Stimulated activated CD8-positive, alpha-beta memory T cell treated with anti-CD3 and anti-CD28 coated beads, Interleukin-7, amount 100 ng/mL, for 4 hours (primary cell): ENCODE measurements around the gene PHF12.
"Not testable (repeated sequence)": the region's sequence is repeated elsewhere in the genome, so short reads cannot be mapped to it uniquely, and the experiment has no call there.

Experiments used
- DNase-seq, 2 donors: peaks; one replicate each; pipeline ENCODE4 v3.0.0-alpha.2; 2020; ENCODE audit warnings: low read depth in 2 of 2

PHF12 gene

GRCh38 chr17:28934508-28934907 is 16.8 kb downstream of the PHF12 start:
- not testable (repeated sequence) for DNase-seq

DNA sequence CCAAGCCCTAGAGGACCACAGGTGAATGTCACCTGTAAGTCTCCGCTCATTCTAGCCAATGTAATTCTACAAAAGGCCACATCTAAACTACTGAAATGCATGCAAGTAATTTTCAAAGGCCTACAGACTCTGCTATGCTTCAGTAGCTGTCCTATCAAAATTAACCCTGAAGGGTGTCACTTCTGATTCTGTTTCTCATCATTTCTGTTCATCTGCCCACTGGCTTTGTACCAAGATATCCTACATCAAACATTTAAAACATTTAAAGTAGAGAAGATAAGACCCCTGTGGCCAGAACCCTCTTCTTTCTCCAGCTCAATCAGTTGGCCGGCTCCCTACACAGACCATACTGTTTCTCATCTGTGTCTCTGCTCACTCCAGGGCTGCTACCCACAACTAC is 21.5 kb downstream of the PHF12 start:
- no peak for DNase-seq

DNA sequence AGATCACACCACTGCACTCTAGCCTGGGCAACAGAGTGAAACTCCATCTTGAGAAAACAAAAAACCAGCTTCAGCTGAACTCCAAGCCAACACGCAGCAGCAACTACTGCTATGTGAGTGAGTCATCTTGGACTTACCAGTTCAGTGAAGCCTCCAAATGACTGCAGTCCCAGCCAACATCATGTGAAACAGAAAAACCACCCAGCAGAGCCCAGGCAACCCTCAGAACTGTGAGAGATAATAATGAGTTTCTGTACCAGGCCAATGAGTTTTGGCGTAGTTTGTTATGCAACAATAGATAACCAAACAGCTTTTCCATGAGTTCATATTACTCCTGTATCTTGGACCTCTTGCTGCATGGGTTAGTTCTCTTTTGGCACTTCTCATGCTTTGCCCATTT is 23.3 kb downstream of the PHF12 start:
- no peak for DNase-seq

DNA sequence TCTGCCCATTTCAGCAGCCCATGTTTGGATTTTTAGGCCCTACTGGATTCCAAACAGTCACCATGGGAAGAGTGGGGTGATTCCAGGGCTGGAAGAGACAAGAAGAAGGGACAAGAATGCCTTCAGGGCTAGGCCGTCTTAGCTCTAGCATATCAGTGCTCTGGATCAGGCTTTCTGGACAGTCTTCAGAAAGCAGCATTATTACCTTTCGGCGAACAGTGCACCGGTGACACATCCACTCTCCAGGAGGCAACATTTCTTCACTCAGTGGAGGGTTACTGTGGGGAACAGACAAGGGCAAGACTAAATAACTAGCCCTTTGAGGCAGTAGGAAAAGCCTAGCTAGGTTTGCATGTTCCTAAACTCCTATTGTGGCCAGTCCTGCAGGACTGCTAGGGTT is 24.5 kb downstream of the PHF12 start:
- no peak for DNase-seq

DNA sequence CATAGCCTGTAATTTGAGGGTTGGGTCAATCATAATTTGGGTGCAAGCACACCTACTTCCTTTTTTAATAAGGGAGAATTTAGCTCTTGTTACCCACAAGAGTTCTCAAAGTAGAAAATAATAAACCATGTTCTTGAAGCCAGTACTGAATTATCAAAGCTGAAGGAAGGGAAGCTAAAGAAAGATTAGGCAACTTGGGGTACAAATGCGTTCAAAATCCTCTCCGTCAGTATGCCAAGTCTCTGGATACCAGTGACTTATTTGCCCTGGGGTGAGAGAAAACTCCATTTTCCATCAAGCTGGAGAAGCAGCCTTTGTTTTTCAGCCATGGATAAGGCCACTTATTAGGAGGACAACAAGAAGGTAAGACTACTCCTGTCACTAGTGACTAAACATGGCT is 25.0 kb downstream of the PHF12 start:
- DNase-seq, result no peak

DNA sequence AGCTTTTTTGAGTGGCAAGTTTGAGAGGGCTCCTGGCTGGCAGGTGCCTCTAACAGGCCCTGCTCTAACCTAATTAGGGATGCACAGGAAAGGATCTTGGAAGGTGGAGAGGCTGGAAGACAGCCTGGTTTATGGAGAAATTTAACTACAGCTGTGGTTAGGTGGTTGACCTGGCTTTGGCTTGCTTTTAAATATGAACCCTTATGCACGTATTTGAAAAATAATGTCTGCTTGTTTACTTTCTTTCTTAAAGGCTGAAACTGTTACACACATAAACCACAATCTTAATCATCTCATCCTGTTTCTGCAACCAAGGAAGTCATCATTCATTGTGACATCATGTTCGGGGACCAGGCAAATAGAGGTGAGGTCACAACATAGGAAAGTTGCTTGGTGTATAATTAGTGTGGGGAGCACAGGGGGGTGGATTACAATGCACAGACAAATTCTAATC is 25.4 kb downstream of the PHF12 start:
- peak in 1 of 2 donors; percentile 22 for DNase-seq

- no peak for DNase-seq
Measured at GRCh38 chr17:28920201-28920600, 31.1 kb downstream of the PHF12 start.

- DNase-seq, result no peak
Measured at GRCh38 chr17:28918295-28918694, 33.0 kb downstream of the PHF12 start.

DNA sequence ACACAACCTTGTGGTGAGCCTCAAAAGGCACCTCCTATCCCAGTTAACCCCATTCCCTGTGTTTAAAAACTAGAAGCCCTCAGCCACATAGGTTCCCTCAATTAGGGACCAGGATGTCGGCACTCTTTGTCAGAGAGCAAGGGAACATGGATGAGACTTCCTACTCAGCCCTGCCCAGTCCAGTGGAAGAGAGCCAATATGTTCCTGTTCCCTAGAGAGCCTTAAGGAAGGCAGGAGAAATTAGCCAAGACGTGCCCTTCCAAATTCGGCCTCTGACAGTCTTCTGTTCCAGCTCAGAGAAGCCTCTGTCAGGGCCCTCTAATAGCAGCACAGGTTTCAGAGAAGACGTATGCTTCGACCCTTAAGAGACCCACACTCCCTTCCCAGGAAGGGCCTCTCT is 33.9 kb downstream of the PHF12 start:
- DNase-seq, result no peak

DNA sequence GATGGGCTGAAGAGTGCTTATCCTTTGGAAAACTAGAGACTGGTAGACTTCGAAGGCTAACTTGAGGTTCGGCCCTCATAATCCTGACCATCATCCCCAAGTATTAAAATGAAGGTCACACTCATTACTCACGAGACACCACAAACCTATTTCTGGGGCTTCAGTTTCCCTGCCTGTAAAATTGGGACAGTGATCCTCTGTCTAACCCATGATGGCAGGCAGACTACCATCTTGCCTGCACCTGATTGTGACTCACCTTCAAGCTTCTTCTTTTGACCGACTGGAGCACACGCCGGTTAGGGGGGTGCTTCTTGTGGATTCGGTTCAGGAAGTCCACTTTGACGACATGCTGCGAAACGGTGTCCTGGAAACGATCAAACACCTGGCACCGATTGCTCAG is 34.3 kb downstream of the PHF12 start:
- DNase-seq, result no peak

- no peak for DNase-seq
Measured at GRCh38 chr17:28916302-28916934, 34.9 kb downstream of the PHF12 start.

GRCh38 chr17:28912938-28913333 is 38.4 kb downstream of the PHF12 start:
- no peak for DNase-seq

DNA sequence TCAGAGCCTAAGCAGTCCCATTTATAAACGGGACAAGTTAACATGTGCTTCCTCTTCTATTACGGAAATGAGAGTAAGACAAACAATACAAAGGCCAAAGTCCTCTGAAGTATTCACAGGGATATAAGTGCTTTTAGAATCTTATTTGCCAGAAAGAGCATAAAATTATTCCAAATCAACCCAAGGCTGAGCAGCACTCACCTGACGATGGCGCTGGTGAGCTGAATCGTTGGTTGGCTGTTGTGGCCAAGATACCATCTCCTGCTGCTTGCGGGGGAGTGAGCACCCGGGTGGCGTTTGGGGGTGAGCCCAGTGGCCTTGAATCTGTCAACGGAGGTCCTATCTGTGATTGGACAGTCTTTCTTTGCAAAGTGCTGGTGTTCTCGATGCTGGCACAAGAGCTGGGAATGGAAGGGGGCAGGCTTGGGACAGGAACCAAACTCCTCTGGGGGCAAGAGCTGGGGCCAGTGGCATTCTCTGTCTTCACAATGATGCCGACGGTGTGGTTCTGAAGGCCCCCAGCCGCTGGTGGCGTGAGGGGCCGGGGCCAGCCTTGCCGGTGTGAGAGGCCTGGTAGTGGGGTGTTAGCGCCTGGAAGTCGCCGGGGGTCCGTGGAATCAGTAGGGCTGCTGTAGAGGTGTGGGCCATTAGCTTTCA is 38.9 kb downstream of the PHF12 start:
- no peak for DNase-seq

GRCh38 chr17:28911411-28912045 is 39.8 kb downstream of the PHF12 start:
- DNase-seq, result no peak

DNA sequence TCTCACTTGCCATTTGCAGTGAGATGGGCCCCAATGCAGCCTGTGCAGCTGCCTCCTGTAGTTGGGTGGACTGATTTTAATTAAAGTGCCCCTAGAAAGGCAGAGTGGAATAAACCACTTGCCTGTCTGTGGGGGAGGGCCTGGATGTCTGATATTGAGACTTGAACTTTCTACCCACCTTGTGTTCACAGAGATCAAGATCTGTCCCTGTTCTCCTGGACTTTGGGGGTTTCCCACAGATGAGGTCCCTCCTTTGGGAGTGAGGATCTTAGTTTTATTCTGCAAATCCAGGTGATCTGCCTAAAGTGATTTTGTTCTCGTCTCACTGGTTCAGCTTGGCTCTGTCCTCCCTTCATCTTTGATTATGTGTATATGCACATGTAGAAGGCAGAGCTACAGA is 40.8 kb downstream of the PHF12 start:
- DNase-seq, result no peak

GRCh38 chr17:28908640-28909167 is 42.6 kb downstream of the PHF12 start:
- no peak for DNase-seq

- no peak for DNase-seq
Measured at GRCh38 chr17:28907709-28908475, 43.4 kb downstream of the PHF12 start.

- no peak for DNase-seq
Measured at GRCh38 chr17:28906706-28907438, 44.4 kb downstream of the PHF12 start.

DNA sequence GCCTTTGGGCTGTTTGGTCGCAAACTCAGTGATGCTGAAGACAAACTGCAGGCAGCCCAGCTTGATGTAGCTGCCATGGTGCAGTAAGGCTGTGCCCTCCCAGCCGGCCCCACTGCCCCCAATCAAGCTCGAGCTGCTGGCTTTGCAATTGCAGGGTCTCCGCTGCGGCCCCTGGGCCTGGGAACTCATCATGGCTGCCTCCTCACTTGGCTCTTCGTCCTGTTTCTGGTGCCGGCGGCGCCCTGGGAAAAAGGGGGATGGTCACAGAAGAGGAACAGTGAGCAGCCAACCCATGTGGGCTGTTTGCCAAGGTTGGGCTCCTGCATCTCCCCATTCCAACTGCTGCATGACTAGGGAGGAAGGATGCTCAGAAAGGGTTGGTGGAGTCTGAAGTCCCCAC is 45.0 kb downstream of the PHF12 start:
- DNase-seq, result no peak

DNA sequence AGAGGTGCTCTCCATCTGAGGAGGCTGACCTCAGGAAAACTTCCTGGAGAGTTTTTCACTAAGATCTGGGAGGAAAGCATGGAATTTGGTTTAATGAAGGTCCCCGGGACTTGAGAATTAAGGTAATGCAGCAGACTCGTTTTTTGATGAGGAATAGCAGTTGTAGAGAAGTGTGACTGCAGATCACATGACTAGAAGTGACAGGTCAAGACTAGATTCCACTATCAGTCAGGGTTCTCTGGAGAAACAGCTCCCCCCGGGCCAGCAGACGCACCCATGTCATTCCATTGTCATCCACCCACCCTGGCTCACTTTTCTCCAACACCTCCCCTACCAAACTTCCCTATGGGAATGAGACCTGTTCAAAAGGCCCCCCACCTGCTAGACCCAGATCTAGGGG is 46.5 kb downstream of the PHF12 start:
- DNase-seq, result no peak

DNA sequence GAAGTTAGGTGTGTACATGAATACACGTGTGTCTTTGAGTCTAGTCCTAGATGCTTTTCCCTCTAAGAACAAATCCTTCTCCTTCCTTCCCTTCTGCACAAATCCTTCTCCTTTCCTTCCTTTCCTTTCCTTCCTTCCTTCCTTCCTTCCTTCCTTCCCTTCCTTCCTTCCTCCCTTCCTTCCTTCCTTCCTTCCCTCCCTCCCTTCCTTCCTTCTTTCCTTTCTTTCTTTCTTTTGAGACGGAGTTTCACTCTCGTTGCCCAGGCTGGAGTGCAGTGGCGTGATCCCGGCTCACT is 47.8 kb downstream of the PHF12 start:
- DNase-seq, result not testable (repeated sequence)
